GM21447 (cell line): ENCODE data around the gene MYO1D.
A peak's percentile ranks its signal among the peaks of the same experiment; 100 is the strongest.
"Not testable (repeated sequence)": the region's sequence is repeated elsewhere in the genome, so short reads cannot be mapped to it uniquely, and the experiment has no call there.

Experiments used
- ATAC-seq: cut with Tn5 transposase; IDR thresholded peaks from one replicate; pipeline ENCODE4 v1.9.1; 2021; ENCODE audit not compliant: unreplicated experiment

The MYO1D gene

DNA sequence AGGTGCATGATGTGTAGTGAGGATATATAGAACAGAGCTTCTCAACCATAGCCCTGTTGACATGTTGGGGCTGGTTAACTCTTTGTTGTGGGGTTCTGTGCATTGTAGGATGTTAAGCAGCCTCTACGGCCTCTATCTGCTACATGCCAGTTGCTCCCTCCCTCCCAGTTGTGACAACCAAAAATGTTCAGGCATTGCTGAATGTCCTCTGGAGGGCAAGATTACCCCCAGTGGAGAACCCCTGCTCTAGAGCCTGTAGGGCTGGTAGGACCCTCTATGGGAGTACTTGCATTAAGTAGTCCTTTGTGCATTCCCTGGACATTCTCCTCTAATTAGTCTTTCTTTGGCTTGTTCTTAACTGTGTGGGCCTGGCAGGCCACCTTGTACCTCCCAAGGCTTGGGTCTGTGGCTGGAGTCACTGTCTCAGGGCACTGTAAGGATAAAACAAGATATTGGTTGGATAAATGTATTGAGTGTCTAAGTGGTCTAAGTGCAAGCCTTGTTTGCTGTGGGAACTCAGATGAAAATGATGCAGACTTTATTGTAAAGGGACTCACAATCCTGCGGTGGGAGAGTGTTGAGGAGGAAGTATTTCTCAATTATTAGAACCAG is 19.8 kb upstream of the MYO1D start:
- no peak for ATAC-seq

- no peak for ATAC-seq
These were observed 17.3 kb upstream of the MYO1D start for GRCh38 chr17:32894245-32894644.

GRCh38 chr17:32887410-32887809 is 10.5 kb upstream of the MYO1D start:
- ATAC-seq = not testable (repeated sequence)

DNA sequence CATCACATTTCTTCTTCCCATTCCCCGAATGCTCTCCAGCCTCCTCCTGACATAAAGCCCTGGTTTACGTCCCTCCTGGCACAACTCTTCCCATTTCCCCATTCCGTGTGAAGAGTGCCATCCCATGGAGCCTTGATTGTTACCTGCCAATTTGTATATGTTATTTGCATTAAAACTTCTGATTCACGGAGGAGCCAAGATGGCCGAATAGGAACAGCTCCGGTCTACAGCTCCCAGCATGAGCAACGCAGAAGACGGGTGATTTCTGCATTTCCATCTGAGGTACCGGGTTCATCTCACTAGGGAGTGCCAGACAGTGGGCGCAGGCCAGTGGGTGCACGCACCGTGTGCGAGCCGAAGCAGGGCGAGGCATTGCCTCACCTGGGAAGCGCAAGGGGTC is 10.0 kb upstream of the MYO1D start:
- not testable (repeated sequence) for ATAC-seq

DNA sequence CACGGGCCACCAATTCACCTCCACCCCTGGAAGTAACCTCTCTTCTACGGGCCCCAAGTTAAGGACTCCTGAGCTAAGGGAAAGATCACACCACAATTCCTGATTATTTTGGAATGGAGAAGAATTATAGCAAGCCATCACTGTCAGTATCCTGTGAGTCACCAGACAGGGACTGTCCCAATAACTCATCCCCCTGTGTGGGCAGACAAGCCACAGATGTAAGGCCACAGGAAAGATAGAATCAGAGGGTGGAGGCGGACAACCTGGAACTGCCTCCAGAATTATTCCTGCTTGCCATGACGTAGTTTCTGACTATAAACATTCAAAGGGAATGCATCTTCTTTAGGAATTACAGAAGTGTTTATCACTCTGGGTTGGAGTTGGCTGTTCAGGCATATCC is 5.8 kb upstream of the MYO1D start:
- no peak for ATAC-seq

GRCh38 chr17:32882029-32882428 is 5.1 kb upstream of the MYO1D start:
- no peak for ATAC-seq

DNA sequence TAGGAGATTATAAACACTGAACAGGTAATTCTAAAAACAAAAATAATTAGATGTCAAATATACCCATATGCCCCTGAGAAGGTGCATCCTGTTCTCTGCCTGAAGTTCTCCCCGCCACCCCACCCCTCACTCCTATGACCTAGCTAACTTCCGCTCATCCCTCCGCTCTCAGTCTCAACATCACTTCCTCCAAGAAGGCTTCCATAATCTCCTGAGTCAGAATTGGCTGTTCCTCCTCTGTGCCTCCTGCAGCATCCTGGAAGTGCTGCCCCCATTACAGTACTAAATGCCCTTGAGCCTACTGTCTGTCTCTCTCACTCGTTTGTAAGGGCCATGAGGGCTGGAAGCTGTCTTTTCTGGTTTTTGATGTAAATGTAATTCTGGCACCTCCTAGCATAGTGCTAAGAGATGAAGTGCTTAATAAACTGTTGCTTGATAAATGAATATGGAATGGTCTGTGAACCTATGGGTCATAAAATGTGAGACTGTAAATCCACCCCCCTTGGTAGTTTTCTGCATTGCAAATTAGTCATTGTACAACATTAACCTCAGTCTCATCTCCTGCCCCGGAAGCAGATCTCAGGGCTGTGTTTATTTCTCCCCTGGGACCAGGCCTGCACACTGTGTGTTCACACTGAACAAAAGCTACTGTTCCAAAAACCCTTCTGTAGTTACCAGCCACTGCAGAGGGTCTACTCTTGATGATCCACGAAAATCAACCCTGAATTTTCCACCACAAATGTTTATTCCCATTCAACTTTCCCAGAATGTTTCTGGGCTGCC is 3.9 kb upstream of the MYO1D start:
- no peak for ATAC-seq

DNA sequence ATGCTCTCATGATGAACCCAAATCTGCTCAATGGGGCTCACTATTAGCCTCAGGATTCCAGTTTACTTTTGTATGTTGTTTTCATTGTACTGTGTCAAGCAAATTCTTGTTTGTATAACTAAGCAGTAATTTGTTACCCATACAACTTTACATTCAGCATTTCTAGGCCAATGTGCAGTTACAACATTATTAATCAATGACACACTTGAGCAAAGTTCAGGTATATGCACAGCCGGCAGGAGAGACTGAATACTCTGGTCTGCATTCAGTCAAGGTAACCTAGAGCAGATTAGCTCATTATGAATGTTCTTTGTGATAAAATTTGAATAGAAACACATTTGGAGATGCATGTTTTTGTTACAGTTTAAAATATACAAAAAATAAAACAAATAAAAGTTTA is 2.2 kb upstream of the MYO1D start:
- ATAC-seq = no peak

GRCh38 chr17:32878211-32878610 is 1.3 kb upstream of the MYO1D start:
- no peak for ATAC-seq

DNA sequence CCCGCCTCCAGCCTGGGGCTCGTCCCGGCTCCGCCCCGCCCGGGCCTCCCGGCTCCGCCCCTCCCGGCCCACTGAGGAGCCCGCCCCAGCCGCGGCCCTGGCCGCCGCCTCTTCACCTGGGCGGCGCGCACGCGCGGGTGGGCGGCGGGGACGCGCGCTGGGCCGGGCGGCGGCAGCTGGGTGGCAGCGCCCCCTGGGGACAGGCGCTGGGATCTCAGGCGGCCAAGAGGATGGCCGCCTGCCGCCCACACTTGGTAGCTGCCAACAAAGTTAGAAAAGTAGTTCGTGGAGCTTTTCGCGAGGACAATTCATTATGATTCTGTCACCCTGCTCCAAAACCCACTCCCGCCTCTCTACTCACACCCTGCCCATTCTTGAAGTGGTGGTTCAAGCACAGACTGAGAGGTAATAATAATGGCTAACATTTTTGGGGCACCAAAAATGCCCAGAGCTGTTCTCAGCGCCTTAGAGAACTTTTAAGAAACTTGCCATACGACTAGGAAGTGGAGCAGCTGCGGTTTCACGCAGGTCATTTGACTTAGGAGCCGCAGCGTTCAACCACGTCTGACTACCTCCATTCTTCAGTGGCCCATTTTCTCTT is 340 bp upstream of the MYO1D start:
- peak; percentile 81 for ATAC-seq

DNA sequence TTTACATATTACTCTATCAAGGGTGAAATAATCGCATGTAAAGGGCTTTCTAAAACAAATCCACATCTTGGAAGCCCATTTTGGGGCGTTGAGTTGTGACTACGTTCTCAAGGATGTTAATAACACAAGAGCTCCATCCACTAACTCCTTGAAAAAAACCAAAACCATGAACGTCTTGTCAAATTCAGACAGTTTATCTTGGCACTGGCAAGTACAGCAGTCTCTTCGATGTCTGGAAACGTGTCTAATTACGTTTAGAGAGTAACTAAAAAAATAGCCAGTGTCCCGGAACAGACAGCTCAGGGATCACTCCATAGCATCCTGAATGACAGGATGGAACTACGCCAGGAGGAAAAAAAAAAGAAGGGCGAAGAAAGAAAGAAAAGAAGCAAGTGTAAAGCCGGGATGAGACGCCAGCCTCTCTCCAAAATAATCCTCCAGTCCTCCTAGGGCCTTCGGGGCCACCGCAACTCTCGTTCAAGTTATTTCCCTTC is 954 bp downstream of the MYO1D start:
- no peak for ATAC-seq

DNA sequence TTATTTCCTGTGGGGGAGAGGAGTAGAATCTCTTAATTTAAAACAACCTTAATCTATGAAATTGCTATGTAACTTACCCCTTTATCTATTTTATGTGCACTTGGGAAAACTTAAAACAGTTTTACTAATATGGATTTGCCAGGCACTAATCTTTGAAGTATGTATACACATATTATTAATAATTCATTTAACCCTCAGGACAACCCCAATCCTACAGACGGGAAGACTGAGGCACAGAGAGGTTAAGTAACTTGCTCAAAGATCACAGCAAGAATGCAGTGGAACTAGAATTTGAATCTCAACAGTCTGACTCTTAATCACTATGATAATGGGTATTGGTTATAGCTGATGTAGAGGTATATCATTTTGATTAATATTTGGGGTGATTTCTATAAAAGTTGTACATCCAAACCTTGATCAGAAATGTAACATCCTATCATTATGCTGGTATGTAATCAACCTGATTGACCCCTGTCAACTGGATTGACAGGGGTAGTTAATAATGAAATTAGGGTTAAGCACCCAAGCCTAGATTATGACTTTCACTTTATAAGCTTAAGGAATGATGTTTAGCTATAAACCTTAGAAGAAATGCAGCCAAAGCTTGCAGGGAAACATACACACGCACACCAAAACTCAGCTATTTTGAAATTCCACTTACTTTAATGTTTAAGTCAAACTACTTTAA is 1.6 kb downstream of the MYO1D start:
- ATAC-seq = no peak

DNA sequence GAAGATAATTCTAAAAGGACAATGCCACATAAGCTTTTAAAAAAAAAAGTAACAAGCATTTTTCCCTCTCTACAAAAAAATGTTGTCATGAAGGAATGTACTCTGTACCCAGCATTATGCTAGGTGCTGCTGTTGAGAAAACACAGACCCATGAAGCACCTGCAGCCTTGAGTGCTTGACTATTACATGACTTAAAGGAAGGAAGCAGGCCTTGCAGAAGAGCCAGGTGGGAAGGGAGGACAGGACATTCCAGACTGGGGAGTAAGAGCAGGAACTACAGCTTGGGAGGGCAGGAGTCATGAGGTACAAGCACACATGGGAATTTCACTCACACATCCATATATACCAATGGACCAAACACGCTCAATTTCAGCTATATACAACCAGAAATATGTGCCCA is 3.8 kb downstream of the MYO1D start:
- ATAC-seq = no peak

- ATAC-seq = no peak
These were observed 5.2 kb downstream of the MYO1D start for GRCh38 chr17:32871746-32872145.

- ATAC-seq = no peak
These were observed 6.0 kb downstream of the MYO1D start for GRCh38 chr17:32870969-32871368.

DNA sequence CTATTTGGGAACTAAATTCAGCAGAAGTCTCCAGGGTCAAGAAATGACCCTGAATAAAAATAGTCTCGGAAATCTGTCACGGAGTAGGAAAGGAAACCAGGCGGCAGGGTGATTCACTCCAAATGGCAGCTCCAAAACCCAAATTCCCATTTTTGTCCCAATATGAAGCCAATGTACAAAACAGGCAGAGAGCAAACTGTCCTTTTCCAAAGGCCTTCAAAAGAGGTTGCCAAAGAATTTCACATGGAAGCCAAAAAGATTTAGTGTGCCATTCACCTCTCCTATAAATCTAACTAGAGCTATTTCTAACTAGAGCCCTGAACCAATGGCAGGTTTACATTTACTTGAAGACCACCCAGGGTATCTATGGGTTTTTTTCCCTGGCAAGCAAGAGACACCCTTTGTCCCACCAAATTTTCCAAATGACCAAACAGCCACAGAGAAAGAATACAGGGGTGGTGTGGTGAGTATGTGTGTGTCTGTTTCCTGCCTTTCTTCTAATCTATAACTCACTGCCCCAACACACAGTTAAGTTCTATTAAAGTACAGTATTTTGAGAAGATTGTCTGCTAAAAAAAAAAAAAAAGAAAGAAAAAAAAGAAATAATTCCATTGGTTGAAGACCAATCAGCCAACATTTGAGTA is 6.8 kb downstream of the MYO1D start:
- no peak for ATAC-seq

GRCh38 chr17:32869345-32870026 is 7.4 kb downstream of the MYO1D start:
- ATAC-seq = no peak

- ATAC-seq = no peak
These were observed 11.8 kb downstream of the MYO1D start for GRCh38 chr17:32865141-32865540.

GRCh38 chr17:32863559-32863958 is 13.4 kb downstream of the MYO1D start:
- ATAC-seq = no peak

GRCh38 chr17:32862940-32863339 is 14.0 kb downstream of the MYO1D start:
- ATAC-seq = no peak

- no peak for ATAC-seq
These were observed 14.9 kb downstream of the MYO1D start for GRCh38 chr17:32861981-32862380.
